Measurements from ENCODE around the gene SON.
"Not testable (repeated sequence)": the region's sequence is repeated elsewhere in the genome, so short reads cannot be mapped to it uniquely, and the experiment has no call there.

SON gene

GRCh38 chr21:33542640-33543504 is at the start of gene SON:
TSS of gene SON (plus strand) at chr21:33543038. CDS start at chr21:33543093, 55 bp downstream.
- DNase-seq, result peak; percentile 95 to 97

- DNase-seq, result no peak
Observed at GRCh38 chr21:33493756-33494155, 49.1 kb upstream of the SON start.

DNA sequence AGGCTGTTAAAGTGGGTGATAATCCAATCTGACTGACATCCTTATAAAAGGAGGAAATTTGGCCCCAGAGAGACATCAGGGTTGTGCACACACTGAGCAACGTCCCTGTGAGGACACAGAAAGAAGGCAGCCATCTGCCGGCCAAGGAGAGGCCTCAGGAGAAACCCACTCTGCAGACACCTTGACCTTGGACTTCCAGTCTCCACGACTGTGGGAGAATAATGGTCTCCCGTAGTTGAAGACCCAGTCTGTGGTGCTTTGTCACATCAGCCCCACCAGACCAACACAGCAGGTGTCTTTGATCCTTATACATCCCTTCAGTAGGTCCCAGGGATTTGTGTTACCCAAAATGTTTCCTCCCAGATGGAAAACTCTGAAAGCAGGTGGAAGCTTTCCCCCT is 47.1 kb upstream of the SON start:
- DNase-seq, result no peak

DNA sequence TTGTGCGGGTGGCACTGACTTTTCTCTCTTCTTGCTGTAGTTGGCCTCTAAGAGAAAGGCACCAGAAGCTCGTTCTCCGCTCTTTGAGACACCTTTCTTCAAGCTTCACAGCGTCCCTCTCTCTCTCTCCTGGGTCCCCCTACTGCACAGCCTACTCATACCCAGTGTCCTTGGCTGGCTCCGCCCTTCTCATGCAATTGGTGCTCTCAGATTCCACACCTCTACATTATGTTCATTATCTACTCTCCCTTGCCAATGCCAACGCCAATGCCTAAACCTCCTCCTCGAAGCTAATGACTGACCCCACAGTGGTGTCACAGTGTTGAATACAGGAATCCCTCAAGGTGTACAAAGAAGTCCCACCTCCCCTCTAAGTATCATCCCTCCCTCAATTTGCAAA is 46.5 kb upstream of the SON start:
- no peak for DNase-seq

GRCh38 chr21:33505833-33506232 is 37.0 kb upstream of the SON start:
- DNase-seq, result no peak

DNA sequence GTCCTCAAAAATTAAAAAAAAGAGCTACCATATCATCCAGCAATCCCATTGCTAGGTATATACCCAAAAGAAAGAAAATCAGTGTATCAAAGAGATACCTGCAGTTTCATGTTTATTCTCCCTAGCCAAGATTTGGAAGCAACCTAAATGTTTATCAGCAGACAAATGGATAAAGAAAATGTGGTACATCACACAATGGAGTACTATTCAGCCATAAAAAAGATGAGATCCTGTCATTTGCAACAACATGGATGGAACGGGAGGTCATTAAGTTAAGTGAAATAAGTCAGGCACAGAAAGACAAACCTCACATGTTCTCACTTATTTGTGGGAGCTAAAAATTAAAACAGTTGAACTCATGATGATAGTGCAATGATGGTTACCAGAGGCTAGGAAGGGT is 35.8 kb upstream of the SON start:
- DNase-seq, result not testable (repeated sequence)

DNA sequence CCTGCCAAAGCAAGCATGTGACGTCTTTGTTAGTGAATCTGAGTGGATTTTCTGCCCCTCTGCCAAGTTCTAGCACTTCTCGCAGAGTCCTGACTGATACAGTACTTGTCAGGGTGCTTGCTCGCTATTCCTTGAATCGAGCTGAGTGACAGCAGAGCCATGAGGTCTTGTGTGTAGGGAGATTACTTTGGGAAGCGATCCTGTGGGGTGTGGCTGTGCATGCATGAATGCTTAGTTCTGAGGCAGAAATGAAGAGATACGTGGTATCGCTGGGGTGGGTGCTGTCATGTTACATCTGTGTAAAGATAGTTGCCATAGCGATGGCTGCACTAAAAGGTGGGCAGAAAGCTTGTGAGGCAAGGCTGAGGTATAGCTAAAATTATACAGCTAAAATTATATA is 32.0 kb upstream of the SON start:
- DNase-seq, result no peak

DNA sequence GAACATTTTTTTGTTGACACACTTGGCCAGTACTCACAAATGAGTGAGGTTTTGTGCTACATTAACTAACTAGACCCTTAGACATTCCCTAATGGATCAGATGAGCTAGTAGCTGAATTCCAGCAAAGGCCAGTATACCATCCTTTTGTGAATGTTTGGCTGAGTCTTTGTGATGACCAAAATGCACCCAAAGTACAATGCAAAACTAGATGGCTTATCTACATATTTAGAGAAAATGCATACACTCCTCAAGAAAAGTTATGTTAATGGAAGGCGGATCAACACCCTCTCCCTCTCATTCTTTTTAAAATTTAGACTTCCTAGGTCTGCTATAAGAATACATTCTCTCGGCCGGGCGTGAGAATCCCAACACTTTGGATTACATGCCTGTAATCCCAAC is 31.2 kb upstream of the SON start:
- no peak for DNase-seq

DNA sequence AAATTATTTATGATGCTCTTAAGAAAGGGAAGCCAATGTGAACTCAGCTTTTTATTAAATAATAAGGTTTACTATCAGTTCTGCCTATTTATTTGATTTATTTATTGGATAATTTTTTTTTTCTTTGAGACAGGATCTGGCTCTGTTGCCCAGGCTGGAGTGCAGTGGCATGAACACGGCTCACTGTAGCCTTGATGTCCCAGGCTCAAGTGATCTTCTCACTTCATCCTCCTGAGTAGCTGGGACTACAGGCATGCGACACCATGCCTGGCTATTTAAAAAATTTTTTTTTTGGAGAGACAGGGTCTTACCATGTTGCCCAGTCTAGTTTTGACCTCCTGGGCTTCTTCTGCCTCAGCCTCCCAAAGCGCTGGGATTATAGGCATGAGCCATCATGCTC is 30.4 kb upstream of the SON start:
- DNase-seq, result no peak

DNA sequence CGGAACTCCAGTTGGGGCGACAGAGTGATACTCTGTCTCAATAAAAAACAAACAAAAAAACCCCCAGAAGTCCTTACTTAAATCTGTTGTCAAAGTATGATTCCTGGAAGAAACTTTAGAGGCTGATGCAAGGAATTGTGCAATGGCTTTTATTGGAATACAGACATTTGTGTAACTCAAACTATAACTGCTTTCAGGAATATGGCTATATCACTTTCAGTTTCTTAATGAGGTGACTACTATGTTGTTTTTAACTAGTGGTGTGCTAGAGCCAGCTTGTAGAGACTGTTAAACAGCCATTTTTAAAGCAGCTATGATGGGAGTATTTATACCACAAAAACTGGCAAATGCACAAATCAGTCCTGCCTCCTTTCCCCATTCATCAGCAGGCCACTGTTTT is 28.6 kb upstream of the SON start:
- DNase-seq, result no peak

- no peak for DNase-seq
Observed at GRCh38 chr21:33518899-33519298, 23.9 kb upstream of the SON start.

GRCh38 chr21:33522297-33522952 is 20.4 kb upstream of the SON start:
- no peak for DNase-seq

DNA sequence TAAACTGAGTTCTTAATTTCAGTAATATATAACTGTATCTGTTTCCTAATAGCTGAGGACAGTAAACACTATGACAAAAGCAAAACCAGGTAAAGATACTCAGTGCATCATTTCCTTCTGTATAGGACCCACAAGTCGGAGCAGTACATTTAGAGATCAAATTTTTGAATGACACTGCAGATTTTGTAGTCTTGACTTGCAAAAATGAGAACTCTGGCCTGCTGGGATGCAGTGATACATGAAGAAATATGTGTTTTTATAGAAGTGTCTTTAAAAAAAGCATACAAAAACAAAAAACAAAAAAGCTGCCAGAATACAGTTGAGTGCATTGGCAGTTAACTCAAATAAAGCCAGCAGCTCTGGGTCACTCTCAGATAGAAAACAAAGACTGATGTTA is 19.9 kb upstream of the SON start:
- no peak for DNase-seq

- DNase-seq, result no peak
Observed at GRCh38 chr21:33531007-33531406, 11.8 kb upstream of the SON start.

GRCh38 chr21:33537212-33537611 is 5.6 kb upstream of the SON start:
- no peak for DNase-seq

DNA sequence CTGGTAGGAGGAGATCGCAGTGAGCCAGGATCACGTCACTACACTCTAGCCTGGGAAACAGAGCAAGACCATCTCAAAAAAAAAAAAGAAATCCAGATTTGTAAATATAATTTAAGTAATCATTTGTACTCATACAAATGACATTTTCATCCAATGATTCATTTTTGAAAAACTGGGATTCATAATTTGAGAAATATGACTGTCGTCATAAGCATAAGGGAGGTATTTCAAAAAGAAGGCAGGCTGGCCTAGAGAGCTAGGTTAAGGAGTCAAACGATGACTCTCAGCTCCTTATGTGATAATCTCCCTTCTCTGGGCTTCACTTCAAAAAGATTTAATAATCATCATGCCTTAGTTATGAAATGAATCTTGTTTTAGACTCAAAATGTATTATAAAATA is 3.2 kb upstream of the SON start:
- DNase-seq, result no peak

DNA sequence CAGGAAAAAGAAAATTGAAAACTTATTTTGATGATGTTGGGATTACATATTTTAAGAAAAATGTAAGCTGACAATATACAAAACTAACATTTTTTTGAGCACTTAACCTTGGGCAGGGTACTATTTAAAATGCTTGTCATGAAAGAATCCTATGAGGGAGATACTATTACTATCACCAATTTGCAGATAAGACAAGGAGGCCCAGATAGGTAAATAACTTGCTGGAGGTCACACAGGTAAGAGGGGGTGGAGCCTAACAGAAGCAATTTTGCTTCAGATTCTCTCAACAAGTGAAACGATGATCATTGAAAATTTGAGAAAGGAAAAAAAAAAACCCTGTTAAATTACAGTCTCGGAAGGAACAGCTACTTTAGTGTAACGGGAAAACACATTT is 2.1 kb upstream of the SON start:
- no peak for DNase-seq

DNA sequence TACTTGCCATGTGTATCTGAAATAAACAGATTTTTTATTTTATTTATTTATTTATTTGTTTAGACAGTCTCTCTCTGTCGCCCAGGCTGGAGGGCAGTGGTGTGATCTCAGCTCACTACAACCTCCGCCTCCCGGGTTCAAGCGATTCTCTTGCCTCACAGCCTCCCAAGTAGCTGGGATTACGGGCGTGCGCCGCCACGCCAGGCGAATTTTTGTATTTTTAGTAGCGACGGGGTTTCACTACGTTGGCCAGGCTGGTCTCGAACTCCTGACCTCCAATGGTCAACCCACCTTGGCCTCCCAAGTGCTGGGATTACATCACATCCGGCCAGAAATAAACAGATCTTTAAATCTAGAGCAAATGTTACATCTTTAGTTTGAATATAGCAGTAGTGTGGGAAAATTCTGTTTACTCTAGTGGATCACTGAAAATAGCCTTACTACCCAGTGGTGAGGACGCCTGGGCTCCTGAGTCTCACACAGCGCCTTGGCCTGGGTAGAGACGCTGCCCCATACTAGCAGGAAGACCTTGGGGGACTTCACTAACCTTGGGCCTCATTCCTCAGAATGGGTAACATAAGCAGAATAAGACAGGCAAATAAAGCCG is 1.6 kb upstream of the SON start:
- DNase-seq, result no peak

DNA sequence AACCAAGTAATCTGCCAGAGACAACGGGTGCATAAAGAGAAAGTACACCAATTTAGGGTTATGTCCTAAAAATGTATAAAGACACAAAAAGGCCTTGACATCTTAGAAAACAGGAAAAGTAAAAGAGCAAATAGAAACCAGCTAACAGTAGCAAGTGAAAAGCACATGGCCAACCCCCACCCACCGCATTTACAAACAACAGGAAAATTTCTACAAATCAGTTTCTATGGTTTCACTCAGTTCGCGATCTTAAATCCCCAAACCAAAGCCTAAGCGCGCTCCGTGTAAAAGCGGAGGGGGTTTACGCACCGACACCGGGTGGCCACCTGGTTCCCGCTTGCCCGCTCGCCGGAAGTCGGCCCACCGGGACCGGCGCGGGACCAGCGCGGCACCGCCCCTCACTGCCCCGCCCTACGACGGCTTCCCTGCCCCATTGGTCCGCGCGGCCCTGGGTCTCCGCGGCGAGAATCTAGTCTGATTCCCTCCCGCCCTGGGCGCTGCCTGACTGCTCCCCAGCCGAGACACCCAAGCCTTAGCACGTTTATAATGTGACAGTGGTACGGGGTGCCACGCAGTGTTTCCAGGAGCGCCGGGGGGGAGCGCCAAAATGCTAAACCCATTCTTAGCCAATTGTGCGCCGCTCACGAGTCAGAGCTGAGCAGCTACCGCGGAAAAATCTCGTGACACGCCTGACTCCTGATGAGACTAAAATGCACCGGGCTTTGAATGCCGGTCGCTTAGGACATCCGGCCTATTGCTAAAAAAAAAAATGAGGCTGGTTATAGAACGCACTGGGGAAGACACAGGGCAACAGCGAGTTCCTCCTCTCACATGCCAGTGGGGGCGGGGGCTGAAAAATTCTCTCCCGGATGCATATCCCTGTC is 840 bp upstream of the SON start, which contains the start of gene GART:
Gene GART, minus strand, starts transcription at position 362 of the 884 bp plus-strand sequence. CDS start 2,802 bp downstream, outside the sequence.
- peak; percentile 67 to 71 for DNase-seq

DNA sequence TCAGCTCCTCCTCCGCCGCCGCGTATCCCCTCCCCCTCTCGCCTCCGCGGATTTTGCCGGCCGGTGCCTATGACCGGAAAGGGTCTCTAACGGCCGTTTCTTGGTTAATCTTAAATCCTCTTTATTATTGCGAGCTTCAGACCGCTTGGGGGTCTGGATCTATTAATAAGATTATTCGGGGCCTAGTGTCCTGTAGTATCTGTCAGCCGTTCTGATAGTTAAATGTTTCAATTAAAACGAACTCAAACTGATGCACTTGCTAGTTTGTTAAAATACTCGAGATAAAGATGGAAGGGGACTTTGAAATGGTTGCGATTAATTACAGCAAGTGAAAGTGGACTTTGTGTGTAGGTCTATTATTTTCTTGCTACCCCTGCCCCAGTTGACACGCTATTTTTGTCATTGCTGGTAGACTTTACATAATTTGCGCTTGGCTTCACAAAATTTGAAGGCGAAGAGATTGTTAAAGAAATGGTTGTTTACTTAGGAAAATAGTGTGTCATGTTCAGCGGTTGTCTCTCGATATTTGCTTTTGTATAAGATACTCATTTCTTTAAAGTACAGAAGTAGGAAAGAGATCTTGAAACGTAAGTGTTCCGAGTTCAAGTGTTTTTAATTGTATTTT is 779 bp downstream of the SON start:
- no peak for DNase-seq

GRCh38 chr21:33544451-33545195 is 1.8 kb downstream of the SON start:
- no peak for DNase-seq

GRCh38 chr21:33546086-33546485 is 3.2 kb downstream of the SON start:
- DNase-seq, result no peak
